GM12801 (cell line): ENCODE measurements around the gene NFE2L3.

ENCODE experiments used
- TF ChIP-seq, protein P1 (sequence below): IDR thresholded peaks from one replicate; pipeline ENCODE4 v1.5.1; 2011; ENCODE audit warnings: control low read depth; ENCODE audit not compliant: insufficient read length; ENCODE audit errors: extremely low read depth

The NFE2L3 gene

GRCh38 chr7:26200444-26201246 lies 48.6 kb downstream of the NFE2L3 start, which contains the start of gene HNRNPA2B1:
HNRNPA2B1 (minus strand) TSS chr7:26200746; CDS start chr7:26200577, 169 bp downstream.
- TF ChIP-seq, protein P1, sequence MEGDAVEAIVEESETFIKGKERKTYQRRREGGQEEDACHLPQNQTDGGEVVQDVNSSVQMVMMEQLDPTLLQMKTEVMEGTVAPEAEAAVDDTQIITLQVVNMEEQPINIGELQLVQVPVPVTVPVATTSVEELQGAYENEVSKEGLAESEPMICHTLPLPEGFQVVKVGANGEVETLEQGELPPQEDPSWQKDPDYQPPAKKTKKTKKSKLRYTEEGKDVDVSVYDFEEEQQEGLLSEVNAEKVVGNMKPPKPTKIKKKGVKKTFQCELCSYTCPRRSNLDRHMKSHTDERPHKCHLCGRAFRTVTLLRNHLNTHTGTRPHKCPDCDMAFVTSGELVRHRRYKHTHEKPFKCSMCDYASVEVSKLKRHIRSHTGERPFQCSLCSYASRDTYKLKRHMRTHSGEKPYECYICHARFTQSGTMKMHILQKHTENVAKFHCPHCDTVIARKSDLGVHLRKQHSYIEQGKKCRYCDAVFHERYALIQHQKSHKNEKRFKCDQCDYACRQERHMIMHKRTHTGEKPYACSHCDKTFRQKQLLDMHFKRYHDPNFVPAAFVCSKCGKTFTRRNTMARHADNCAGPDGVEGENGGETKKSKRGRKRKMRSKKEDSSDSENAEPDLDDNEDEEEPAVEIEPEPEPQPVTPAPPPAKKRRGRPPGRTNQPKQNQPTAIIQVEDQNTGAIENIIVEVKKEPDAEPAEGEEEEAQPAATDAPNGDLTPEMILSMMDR: no peak

DNA sequence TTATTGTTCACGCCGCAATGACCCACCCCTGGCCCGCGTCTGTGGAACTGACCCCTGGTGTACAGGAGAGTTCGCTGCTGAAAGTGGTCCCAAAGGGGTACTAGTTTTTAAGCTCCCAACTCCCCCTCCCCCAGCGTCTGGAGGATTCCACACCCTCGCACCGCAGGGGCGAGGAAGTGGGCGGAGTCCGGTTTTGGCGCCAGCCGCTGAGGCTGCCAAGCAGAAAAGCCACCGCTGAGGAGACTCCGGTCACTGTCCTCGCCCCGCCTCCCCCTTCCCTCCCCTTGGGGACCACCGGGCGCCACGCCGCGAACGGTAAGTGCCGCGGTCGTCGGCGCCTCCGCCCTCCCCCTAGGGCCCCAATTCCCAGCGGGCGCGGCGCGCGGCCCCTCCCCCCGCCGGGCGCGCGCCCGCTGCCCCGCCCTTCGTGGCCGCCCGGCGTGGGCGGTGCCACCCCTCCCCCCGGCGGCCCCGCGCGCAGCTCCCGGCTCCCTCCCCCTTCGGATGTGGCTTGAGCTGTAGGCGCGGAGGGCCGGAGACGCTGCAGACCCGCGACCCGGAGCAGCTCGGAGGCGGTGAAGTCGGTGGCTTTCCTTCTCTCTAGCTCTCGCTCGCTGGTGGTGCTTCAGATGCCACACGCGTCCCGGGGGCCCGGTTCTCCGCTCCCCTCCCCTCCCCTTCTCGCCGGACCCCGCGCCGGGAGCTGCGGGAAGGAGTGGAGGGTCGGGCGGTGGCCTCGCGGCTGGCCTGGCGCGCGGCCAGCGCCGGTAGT lies 49.4 kb downstream of the NFE2L3 start, which contains the start of gene CBX3:
Gene CBX3, plus strand, starts transcription at position 499 of the 772 bp plus-strand sequence. CDS start 1,254 bp downstream, outside the sequence.
- TF ChIP-seq, protein P1: no peak

- TF ChIP-seq, protein P1: no peak
These were observed 50.3 kb downstream of the NFE2L3 start for GRCh38 chr7:26202019-26202990.

GRCh38 chr7:26203016-26203415 lies 51.0 kb downstream of the NFE2L3 start:
- TF ChIP-seq, protein P1: no peak

DNA sequence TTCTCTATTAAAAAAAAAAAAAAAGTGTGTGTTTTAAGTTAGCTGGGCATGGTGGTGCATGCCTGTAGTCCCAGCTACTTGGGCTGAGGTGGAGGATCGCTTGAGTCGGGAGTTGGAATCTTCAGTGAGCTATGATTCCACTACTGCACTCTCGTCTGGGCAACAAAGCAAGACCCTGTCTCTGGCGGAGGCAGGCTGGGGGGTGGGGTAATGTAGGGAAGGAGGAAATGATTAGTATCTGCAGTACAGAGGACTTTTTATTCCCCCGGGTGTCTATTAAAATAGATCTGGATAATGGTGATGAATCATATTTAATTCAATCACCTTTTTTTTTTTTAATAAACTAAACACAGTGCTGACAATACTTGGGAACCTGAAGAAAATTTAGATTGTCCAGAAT lies 56.0 kb downstream of the NFE2L3 start:
- TF ChIP-seq, protein P1: no peak

GRCh38 chr7:26212921-26213718 lies 61.1 kb downstream of the NFE2L3 start:
- TF ChIP-seq, protein P1: no peak
